Chondrocyte (in vitro differentiated cells): ENCODE results near the gene HGF. TPM values are rescaled to one million over a fixed set of nuclear protein-coding genes. Genes with fewer than 3 reads are reported as not detected.

Experiments used
- DNase-seq: peaks from one replicate; pipeline ENCODE4 v3.0.0; 2021; ENCODE audit warnings: mixed read lengths, low spot score
- H3K27ac Mint-ChIP-seq: one replicate; pipeline ENCODE4 v1.8.0; 2021; ENCODE audit warnings: mild to moderate bottlenecking, moderate library complexity, mixed read lengths; ENCODE audit not compliant: unreplicated experiment
- H3K27me3 Mint-ChIP-seq: 2 replicates; pipeline ENCODE4 v1.8.0; 2021; ENCODE audit warnings: low read depth, mixed read lengths
- H3K36me3 Mint-ChIP-seq: 2 replicates; pipeline ENCODE4 v1.8.0; 2021; ENCODE audit warnings: low read depth, mixed read lengths
- H3K4me1 Mint-ChIP-seq: 2 replicates; pipeline ENCODE4 v1.8.0; 2021; ENCODE audit warnings: low read depth, mild to moderate bottlenecking, mixed read lengths
- H3K4me3 Mint-ChIP-seq: one replicate; pipeline ENCODE4 v1.8.0; 2021; ENCODE audit warnings: mild to moderate bottlenecking, moderate library complexity, mixed read lengths; ENCODE audit not compliant: unreplicated experiment
- H3K9me3 Mint-ChIP-seq: 2 replicates; pipeline ENCODE4 v1.8.0; 2021; ENCODE audit warnings: low read depth, mixed read lengths
- CTCF ChIP-seq: fragments of 200-600 bp; sonication (generic); IDR thresholded peaks from 2 replicates; pipeline ENCODE4 v1.5.0; 2021; ENCODE audit warnings: antibody characterized with exemption, mild to moderate bottlenecking, moderate library complexity
- total RNA-seq: library from RNA; stranded (reverse); gene quantifications from 3 replicates; pipeline ENCODE4 v1.2.1, GENCODE V29; 2021

HGF gene
- total RNA-seq, 1 donor from 2014 or later = 3.7 TPM

- Mint-ChIP-seq H3K27ac (peak overlapping the region; percentile 93), H3K4me3 (peak overlapping the region; percentile 50), H3K9me3 (no peaks in the 10 kb centered on the region), H3K27me3 (no peaks in the 10 kb centered on the region), H3K36me3 (peaks cover 3% of the 10 kb centered on the region), H3K4me1 (peaks cover 74% of the 10 kb centered on the region)
- no peak for DNase-seq
- no peak for TF ChIP-seq CTCF
Measured at GRCh38 chr7:81693894-81694293, 76.0 kb downstream of the HGF start.

GRCh38 chr7:81693080-81693479 is 76.8 kb downstream of the HGF start:
- DNase-seq = no peak
- no peak for TF ChIP-seq CTCF
- H3K27ac Mint-ChIP-seq = peak overlapping the region; percentile 93
- H3K4me3 Mint-ChIP-seq = peak overlapping the region; percentile 50
- no peaks in the 10 kb centered on the region for H3K9me3 Mint-ChIP-seq
- no peaks in the 10 kb centered on the region for H3K27me3 Mint-ChIP-seq
- peaks cover 75% of the 10 kb centered on the region for H3K4me1 Mint-ChIP-seq
- H3K36me3 Mint-ChIP-seq = peaks cover 3% of the 10 kb centered on the region

- Mint-ChIP-seq H3K9me3 (no peaks in the 10 kb centered on the region), H3K4me3 (peak overlapping the region; percentile 61), H3K27ac (peak overlapping the region; percentile 90), H3K27me3 (no peaks in the 10 kb centered on the region), H3K36me3 (peaks cover 3% of the 10 kb centered on the region), H3K4me1 (peaks cover 80% of the 10 kb centered on the region)
- TF ChIP-seq CTCF = no peak
- DNase-seq = no peak
Measured at GRCh38 chr7:81692146-81692905, 77.5 kb downstream of the HGF start.

GRCh38 chr7:81691199-81691821 is 78.5 kb downstream of the HGF start:
- no peaks in the 10 kb centered on the region for H3K27me3 Mint-ChIP-seq
- no peak for DNase-seq
- H3K4me1 Mint-ChIP-seq = peaks cover 81% of the 10 kb centered on the region
- H3K9me3 Mint-ChIP-seq = no peaks in the 10 kb centered on the region
- H3K36me3 Mint-ChIP-seq = no peaks in the 10 kb centered on the region
- H3K27ac Mint-ChIP-seq = peak overlapping the region; percentile 90
- peak overlapping the region; percentile 61 for H3K4me3 Mint-ChIP-seq
- TF ChIP-seq CTCF = no peak

GRCh38 chr7:81690688-81691087 is 79.2 kb downstream of the HGF start:
- no peaks in the 10 kb centered on the region for H3K36me3 Mint-ChIP-seq
- H3K4me1 Mint-ChIP-seq = peaks cover 87% of the 10 kb centered on the region
- no peak for TF ChIP-seq CTCF
- H3K9me3 Mint-ChIP-seq = no peaks in the 10 kb centered on the region
- H3K27me3 Mint-ChIP-seq = no peaks in the 10 kb centered on the region
- H3K27ac Mint-ChIP-seq = peak overlapping the region; percentile 90
- peak overlapping the region; percentile 61 for H3K4me3 Mint-ChIP-seq
- no peak for DNase-seq
